Lower leg skin (tissue), 3 donors: Measurements from ENCODE around the gene KCTD10.

Experiments used
- POLR2A ChIP-seq, 2 donors: fragments of 450-650 bp; IDR thresholded peaks; one replicate each; pipeline ENCODE4 v1.6.1; 2016 to 2017; ENCODE audit warnings: antibody characterized with exemption in 2 of 2, mild to moderate bottlenecking in 1 of 2, moderate library complexity in 1 of 2
- TF ChIP-seq, protein P1 (sequence below), 3 donors: fragments of 450-650 bp; IDR thresholded peaks; one replicate each; pipeline ENCODE4 v1.5.1; 2016; ENCODE audit warnings: antibody characterized with exemption in 3 of 3, mild to moderate bottlenecking in 3 of 3, moderate library complexity in 2 of 3

DNA sequence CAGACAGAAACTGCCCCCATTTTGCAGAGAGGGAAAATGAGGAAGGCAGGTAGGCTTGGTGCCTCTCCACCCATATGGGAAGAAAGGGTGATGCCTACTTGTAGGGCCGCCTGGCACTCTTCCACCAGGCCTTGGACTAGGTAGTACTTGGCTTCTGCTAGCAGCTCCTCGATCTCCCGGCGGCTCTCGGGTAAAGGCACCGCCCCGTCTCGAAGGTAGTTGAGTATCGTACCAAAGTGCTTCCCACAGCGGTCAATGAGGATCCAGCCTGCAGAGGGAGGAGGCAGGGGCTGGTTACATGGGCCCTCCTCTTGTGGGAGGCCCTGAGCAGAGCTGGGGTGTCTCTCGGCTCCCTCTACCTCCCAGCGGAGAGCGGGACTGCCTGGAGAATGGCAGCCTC, 16.6 kb downstream of the KCTD10 start:
- TF ChIP-seq, protein P1, sequence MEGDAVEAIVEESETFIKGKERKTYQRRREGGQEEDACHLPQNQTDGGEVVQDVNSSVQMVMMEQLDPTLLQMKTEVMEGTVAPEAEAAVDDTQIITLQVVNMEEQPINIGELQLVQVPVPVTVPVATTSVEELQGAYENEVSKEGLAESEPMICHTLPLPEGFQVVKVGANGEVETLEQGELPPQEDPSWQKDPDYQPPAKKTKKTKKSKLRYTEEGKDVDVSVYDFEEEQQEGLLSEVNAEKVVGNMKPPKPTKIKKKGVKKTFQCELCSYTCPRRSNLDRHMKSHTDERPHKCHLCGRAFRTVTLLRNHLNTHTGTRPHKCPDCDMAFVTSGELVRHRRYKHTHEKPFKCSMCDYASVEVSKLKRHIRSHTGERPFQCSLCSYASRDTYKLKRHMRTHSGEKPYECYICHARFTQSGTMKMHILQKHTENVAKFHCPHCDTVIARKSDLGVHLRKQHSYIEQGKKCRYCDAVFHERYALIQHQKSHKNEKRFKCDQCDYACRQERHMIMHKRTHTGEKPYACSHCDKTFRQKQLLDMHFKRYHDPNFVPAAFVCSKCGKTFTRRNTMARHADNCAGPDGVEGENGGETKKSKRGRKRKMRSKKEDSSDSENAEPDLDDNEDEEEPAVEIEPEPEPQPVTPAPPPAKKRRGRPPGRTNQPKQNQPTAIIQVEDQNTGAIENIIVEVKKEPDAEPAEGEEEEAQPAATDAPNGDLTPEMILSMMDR (IDR thresholded peaks at IDR 0.05), result no peak
- TF ChIP-seq POLR2A (IDR thresholded peaks at IDR 0.05), result no peak
